Measurements from ENCODE around the gene EXOC3L1. TPM values are rescaled to one million over a fixed set of nuclear protein-coding genes. Genes with fewer than 3 reads are reported as not detected.

The EXOC3L1 gene
- polyA plus RNA-seq, 1 experiment = not detected

DNA sequence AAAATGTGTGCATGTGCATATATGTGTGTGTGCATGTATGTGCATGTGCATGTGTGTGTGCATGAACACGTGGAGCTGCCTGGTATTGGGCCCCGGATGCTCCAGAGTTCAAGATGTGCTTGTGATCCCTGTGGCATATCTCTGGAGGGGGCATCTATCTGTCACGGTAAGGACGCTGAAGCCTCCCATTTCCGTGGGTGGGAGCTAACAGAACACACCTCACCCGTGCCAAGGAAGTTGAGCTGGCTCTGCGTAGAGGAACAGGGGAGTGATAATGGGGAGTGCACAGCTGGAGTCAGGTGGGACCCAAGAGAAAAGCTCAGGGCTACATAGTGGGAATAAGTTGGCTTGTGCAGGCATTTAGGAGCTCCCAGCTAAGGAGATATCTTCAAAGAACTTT lies 21.7 kb upstream of the EXOC3L1 start:
- H3K9me3 ChIP-seq (ENCODE audit: control insufficient read depth, insufficient read depth, low read length) = no peaks in the 10 kb centered on the region
- ChIA-PET CTCF (interaction anchor here (1.5 kb wide), 1 partner anchor 56 kb away, joined by 3 read pairs; no protein-coding TSS in a partner anchor), POLR2A (interaction anchor here (0.9 to 2.6 kb wide), 2 partner anchors 11 to 16 kb away, joined by 3 to 8 read pairs; partner anchors contain the start of gene TMEM208)
- DNase-seq (ENCODE audit: low read depth, low spot score) = no peak
- H3K4me3 ChIP-seq (ENCODE audit: low read depth, low read length) = no peak overlapping the region
- H3K27me3 ChIP-seq (ENCODE audit: control insufficient read depth, insufficient read depth, low read length) = no peaks in the 10 kb centered on the region
- no peak for TF ChIP-seq CTCF (IDR thresholded peaks at IDR 0.05; ENCODE audit: low read depth, low read length)
- no peak overlapping the region for H3K27ac ChIP-seq (ENCODE audit: low read depth, low read length)

DNA sequence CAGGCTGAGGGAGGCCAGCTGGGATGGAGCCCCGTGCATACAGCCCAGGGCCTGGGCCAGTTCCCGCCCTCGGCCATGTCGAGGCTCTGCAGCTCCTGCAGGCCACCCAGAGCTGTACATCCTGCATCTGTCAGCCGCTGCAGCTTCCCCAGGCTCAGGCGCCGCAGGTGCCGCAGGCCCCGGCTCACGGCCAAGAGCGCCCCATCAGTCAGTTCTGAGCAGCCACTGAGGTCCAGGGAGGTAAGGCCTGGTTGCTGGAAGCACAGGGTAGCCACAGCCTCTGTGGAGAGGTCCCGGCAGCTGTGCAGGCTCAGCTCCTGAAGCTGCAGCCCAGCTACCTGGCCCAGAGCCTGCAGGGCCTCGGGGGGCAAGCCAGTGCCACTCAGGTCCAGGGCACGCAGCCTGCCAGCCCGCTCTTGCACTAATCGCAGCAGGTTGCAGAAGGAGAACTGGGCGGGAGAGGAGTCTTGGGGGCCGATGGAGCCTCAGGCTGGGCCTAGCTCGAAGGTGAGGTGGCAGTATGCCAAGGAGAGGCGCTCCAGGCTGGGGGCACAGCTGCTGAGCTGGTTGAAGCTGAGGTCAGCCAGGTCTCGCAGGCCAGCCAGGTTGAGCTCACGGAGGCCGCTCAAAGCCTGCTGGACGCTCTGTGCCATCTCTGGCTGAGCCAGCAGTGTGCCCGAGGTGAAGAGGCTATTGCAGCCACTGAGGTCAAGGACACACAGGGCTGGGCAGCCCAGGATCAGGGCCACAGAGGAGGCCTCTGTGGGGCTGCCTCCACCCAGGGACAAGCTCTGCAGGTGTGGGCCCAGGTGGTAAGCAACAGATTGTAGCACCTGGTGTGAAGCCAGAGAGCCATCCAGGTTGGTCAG lies 20.4 kb upstream of the EXOC3L1 start:
- no peak for DNase-seq (ENCODE audit: low read depth, low spot score)
- H3K27ac ChIP-seq (ENCODE audit: low read depth, low read length) = no peak overlapping the region
- CTCF ChIA-PET = no interaction called here
- H3K9me3 ChIP-seq (ENCODE audit: control insufficient read depth, insufficient read depth, low read length) = no peaks in the 10 kb centered on the region
- H3K27me3 ChIP-seq (ENCODE audit: control insufficient read depth, insufficient read depth, low read length) = no peaks in the 10 kb centered on the region
- POLR2A ChIA-PET = interaction anchor here (2.6 kb wide), 1 partner anchor 17 kb away, joined by 8 read pairs; the partner anchor contains the start of gene TMEM208
- no peak for TF ChIP-seq CTCF (IDR thresholded peaks at IDR 0.05; ENCODE audit: low read depth, low read length)
- no peak overlapping the region for H3K4me3 ChIP-seq (ENCODE audit: low read depth, low read length)

DNA sequence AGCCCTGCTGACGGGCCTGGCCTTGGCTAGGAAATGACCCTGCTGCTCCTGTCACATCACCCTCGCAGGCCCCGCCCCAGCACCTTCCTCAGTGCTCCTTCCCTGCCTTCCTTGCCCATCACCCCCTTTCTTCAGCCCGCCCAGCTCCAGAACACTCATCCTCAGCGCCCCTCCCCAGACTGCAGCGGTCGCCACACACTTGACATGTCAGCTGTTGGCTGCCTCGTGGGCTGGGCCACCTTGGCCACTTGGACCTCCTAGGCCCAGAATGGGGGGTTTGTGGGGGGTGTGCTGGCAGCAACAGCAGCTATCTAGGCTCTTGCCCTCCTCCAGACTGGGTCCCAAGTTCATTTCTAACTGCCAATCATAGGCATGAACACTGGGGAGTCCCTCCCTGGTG lies 19.6 kb upstream of the EXOC3L1 start:
- Histone ChIP-seq H3K4me3 (ENCODE audit: low read depth, low read length) (no peak overlapping the region), H3K27ac (ENCODE audit: low read depth, low read length) (no peak overlapping the region), H3K27me3 (ENCODE audit: control insufficient read depth, insufficient read depth, low read length) (no peaks in the 10 kb centered on the region), H3K9me3 (ENCODE audit: control insufficient read depth, insufficient read depth, low read length) (no peaks in the 10 kb centered on the region)
- POLR2A ChIA-PET = interaction anchor here (2.6 kb wide), 1 partner anchor 18 kb away, joined by 8 read pairs; the partner anchor contains the start of gene TMEM208
- CTCF ChIA-PET = no interaction called here
- TF ChIP-seq CTCF (IDR thresholded peaks at IDR 0.05; ENCODE audit: low read depth, low read length) = no peak
- no peak for DNase-seq (ENCODE audit: low read depth, low spot score)

- ChIA-PET POLR2A (interaction anchor here (0.6 to 1.8 kb wide), 5 partner anchors 10 to 306 kb away, joined by 3 to 4 read pairs (median 3); no protein-coding TSS in a partner anchor), CTCF (interaction anchor here (0.6 to 1.5 kb wide), 3 partner anchors 10 to 185 kb away, joined by 3 to 4 read pairs (median 4); partner anchors contain the start of gene TPPP3)
- no peak overlapping the region for H3K4me3 ChIP-seq (ENCODE audit: low read depth, low read length)
- TF ChIP-seq CTCF (IDR thresholded peaks at IDR 0.05; ENCODE audit: low read depth, low read length) = no peak
- no peak for DNase-seq (ENCODE audit: low read depth, low spot score)
- H3K27me3 ChIP-seq (ENCODE audit: control insufficient read depth, insufficient read depth, low read length) = no peaks in the 10 kb centered on the region
- no peaks in the 10 kb centered on the region for H3K9me3 ChIP-seq (ENCODE audit: control insufficient read depth, insufficient read depth, low read length)
- no peak overlapping the region for H3K27ac ChIP-seq (ENCODE audit: low read depth, low read length)
Measured at GRCh38 chr16:67208154-67208896, 18.4 kb upstream of the EXOC3L1 start.
